ENCODE results near the gene XCL1.

The XCL1 gene

GRCh38 chr1:168598892-168599291 lies 22.5 kb downstream of the XCL1 start:
- Histone ChIP-seq H3K36me3 (ENCODE audit: control insufficient read depth, insufficient read depth, low read length) (no peaks in the 10 kb centered on the region), H3K9ac (no peak overlapping the region), H3K27ac (no peak overlapping the region), H3K27me3 (ENCODE audit: control insufficient read depth, insufficient read depth, low read length) (no peaks in the 10 kb centered on the region), H3K4me2 (ENCODE audit: low read length) (no peak overlapping the region), H3K4me3 (ENCODE audit: low read depth, low read length) (no peak overlapping the region), H3K4me1 (no peaks in the 10 kb centered on the region), H2AFZ (no peak overlapping the region), H3K9me3 (ENCODE audit: control insufficient read depth, low read length) (no peaks in the 10 kb centered on the region), H3K79me2 (no peaks in the 10 kb centered on the region)
- TF ChIP-seq CTCF (IDR thresholded peaks at IDR 0.05) = no peak

- Histone ChIP-seq H3K27ac (no peak overlapping the region), H3K4me1 (no peaks in the 10 kb centered on the region), H3K4me3 (ENCODE audit: low read depth, low read length) (no peak overlapping the region), H3K9me3 (ENCODE audit: control insufficient read depth, low read length) (no peaks in the 10 kb centered on the region), H2AFZ (no peak overlapping the region), H3K27me3 (ENCODE audit: control insufficient read depth, insufficient read depth, low read length) (no peaks in the 10 kb centered on the region), H3K4me2 (ENCODE audit: low read length) (no peak overlapping the region), H3K36me3 (ENCODE audit: control insufficient read depth, insufficient read depth, low read length) (no peaks in the 10 kb centered on the region), H3K9ac (no peak overlapping the region), H3K79me2 (no peaks in the 10 kb centered on the region)
- TF ChIP-seq CTCF (IDR thresholded peaks at IDR 0.05) = no peak
These were observed 23.2 kb downstream of the XCL1 start for GRCh38 chr1:168599641-168600040.

- TF ChIP-seq CTCF (IDR thresholded peaks at IDR 0.05) = no peak
These were observed 24.6 kb downstream of the XCL1 start for GRCh38 chr1:168601051-168601450.

GRCh38 chr1:168603501-168604110 lies 27.2 kb downstream of the XCL1 start:
- Histone ChIP-seq H3K79me2 (no peaks in the 10 kb centered on the region), H3K4me2 (ENCODE audit: low read length) (no peak overlapping the region), H3K36me3 (ENCODE audit: control insufficient read depth, insufficient read depth, low read length) (no peaks in the 10 kb centered on the region), H3K9ac (no peak overlapping the region), H3K27me3 (ENCODE audit: control insufficient read depth, insufficient read depth, low read length) (no peaks in the 10 kb centered on the region), H3K27ac (no peak overlapping the region), H3K4me1 (no peaks in the 10 kb centered on the region), H3K9me3 (ENCODE audit: control insufficient read depth, low read length) (no peaks in the 10 kb centered on the region), H3K4me3 (ENCODE audit: low read depth, low read length) (no peak overlapping the region), H2AFZ (no peak overlapping the region)
- TF ChIP-seq CTCF (IDR thresholded peaks at IDR 0.05) = peak; percentile 58

More at GRCh38 chr1:168601051-168601450, 24.6 kb downstream of the XCL1 start:
- Histone ChIP-seq H3K36me3 (ENCODE audit: control insufficient read depth, insufficient read depth, low read length) (no peaks in the 10 kb centered on the region), H3K4me1 (no peaks in the 10 kb centered on the region), H2AFZ (no peak overlapping the region), H3K4me2 (ENCODE audit: low read length) (no peak overlapping the region), H3K9ac (no peak overlapping the region), H3K4me3 (ENCODE audit: low read depth, low read length) (no peak overlapping the region), H3K79me2 (no peaks in the 10 kb centered on the region), H3K27ac (no peak overlapping the region), H3K9me3 (ENCODE audit: control insufficient read depth, low read length) (no peaks in the 10 kb centered on the region), H3K27me3 (ENCODE audit: control insufficient read depth, insufficient read depth, low read length) (no peaks in the 10 kb centered on the region)

GRCh38 chr1:168605443-168605842 lies 29.0 kb downstream of the XCL1 start:
- no peak overlapping the region for H3K27ac ChIP-seq
- H3K9me3 ChIP-seq (ENCODE audit: control insufficient read depth, low read length) = no peaks in the 10 kb centered on the region
- no peaks in the 10 kb centered on the region for H3K4me1 ChIP-seq
- no peak overlapping the region for H2AFZ ChIP-seq
- no peaks in the 10 kb centered on the region for H3K36me3 ChIP-seq (ENCODE audit: control insufficient read depth, insufficient read depth, low read length)
- no peak overlapping the region for H3K4me2 ChIP-seq (ENCODE audit: low read length)
- no peak overlapping the region for H3K4me3 ChIP-seq (ENCODE audit: low read depth, low read length)
- no peaks in the 10 kb centered on the region for H3K79me2 ChIP-seq
- H3K27me3 ChIP-seq (ENCODE audit: control insufficient read depth, insufficient read depth, low read length) = no peaks in the 10 kb centered on the region
- no peak overlapping the region for H3K9ac ChIP-seq
- TF ChIP-seq CTCF (IDR thresholded peaks at IDR 0.05) = no peak
